Large intestine (tissue), 12 donors: ENCODE data around the gene KIAA2012. TPM values are rescaled to one million over a fixed set of nuclear protein-coding genes. Genes with fewer than 3 reads are reported as not detected.

ENCODE experiments used
- DNase-seq, 2 donors: peaks; one replicate each; pipeline versions ENCODE4 v3.0.0 to v3.0.0-alpha.2; 2013
- H3K27ac ChIP-seq: one replicate; pipeline ENCODE4 v1.5.1; 2013; ENCODE audit warnings: low read length
- H3K27me3 ChIP-seq: 2 replicates; pipeline ENCODE4 v1.6.1; 2013; ENCODE audit warnings: low read length; ENCODE audit not compliant: control insufficient read depth, insufficient read depth
- H3K36me3 ChIP-seq: 2 replicates; pipeline ENCODE4 v1.6.1; 2013; ENCODE audit warnings: low read length; ENCODE audit not compliant: control insufficient read depth, insufficient read depth
- H3K4me1 ChIP-seq: one replicate; pipeline ENCODE4 v1.6.1; 2013; ENCODE audit warnings: low read length; ENCODE audit not compliant: control insufficient read depth, insufficient read depth
- H3K4me3 ChIP-seq: one replicate; pipeline ENCODE4 v1.5.1; 2013; ENCODE audit warnings: low read length
- H3K9me3 ChIP-seq: one replicate; pipeline ENCODE4 v1.6.1; 2013; ENCODE audit warnings: mild to moderate bottlenecking, low read depth, low read length, moderate library complexity; ENCODE audit not compliant: control insufficient read depth
- WGBS: methylation state at CpG from one replicate; pipeline ENCODE4 v1.1.5; 2013; ENCODE audit warnings: low lambda C conversion rate; ENCODE audit not compliant: insufficient coverage; 5-methylcytosine and 5-hydroxymethylcytosine counted together
- long read RNA-seq, 11 donors: transcript quantifications; one replicate each; lab custom pipeline, GENCODE V29; 2026
- polyA plus RNA-seq: library from polyadenylated mRNA; unstranded; fragments of 120-200 nt; gene quantifications from one replicate; pipeline ENCODE4 v1.2.1, GENCODE V29; 2013

The KIAA2012 gene
- polyA plus RNA-seq, result 0.28 TPM
- long read RNA-seq, donor 1, result 0 reads
- long read RNA-seq, donor 2, result 0 reads
- long read RNA-seq, donor 3, result 0 reads
- long read RNA-seq, donor 4, result 0 reads
- long read RNA-seq, donor 5, result 0 reads
- long read RNA-seq, donor 6, result 0 reads
- long read RNA-seq, donor 7, result 0 reads
- long read RNA-seq, donor 8, partial matches to known transcripts, result 5 of 5 reads
- long read RNA-seq, donor 8, other reads (novel, unspliced or antisense), result 0 of 5 reads
- long read RNA-seq, donor 9, result 0 reads
- long read RNA-seq, donor 10, partial matches to known transcripts, result 180 of 192 reads
- long read RNA-seq, donor 10, other reads (novel, unspliced or antisense), result 12 of 192 reads
- long read RNA-seq, donor 11, result 0 reads

DNA sequence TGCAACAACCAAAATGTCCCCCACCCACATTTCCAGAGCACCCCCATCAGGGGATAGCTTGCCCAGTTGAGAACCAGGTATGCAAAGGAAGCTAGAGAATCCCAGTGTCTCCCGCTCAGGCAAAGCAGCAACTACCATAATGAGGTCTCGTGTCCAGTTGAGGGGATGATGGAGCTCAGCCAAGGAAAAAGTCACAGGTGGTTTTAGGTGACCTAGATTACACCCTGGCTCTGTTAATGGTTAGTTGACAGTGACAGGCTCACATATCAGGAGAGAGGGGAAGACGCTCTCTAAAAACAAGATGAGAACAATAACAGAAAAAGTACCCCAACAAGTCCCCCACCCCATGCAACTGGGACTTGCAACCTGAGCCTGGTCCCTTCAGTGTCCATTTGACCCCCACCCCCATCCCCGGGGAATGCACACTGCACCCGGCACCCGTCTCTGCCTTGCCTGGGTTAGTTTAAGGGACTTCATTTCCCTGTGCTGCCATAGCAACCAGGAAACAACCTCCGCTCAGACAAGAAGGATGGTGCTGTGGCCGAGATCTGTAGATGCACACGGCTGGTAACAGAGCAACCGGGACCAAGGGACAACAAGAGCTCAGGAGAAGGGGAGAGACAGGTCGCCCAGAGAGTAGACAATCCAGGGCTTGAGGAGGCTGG, at the start of gene KIAA2012:
Gene KIAA2012 (plus strand): TSS at position 519 of the 665 bp plus-strand sequence. CDS start 373 bp downstream, outside the sequence.
- DNase-seq, result peak; percentile 34 to 61
- Histone ChIP-seq H3K4me3 (no peak within 1 kb of the TSS), H3K27me3 (no peaks in the 10 kb centered on the region), H3K4me1 (peaks cover 33% of the 10 kb centered on the region), H3K27ac (no peak within 1 kb of the TSS), H3K36me3 (no peaks in the 10 kb centered on the region), H3K9me3 (no peaks in the 10 kb centered on the region)
- no CpG with 5 or more reads among the region's 11 CpGs for WGBS

DNA sequence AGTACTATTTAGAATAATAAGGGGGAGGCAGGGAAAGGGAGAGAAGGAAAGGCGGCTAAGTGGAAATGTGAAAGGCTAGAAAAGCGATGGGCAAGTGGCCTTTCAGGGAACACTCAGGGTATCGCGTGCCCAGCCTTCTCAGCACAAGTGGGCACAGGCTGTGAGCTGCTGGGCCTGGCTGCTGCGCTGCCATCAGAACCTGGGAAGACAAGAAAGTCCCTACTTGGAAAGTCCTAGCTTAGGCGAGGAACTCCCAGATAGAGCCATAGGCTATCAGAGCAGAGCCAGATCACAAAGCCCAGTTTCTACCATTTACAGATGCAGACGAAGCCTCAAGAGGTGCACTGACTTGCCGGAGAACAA, 49.2 kb upstream of the KIAA2012 start:
- Histone ChIP-seq H3K36me3 (no peaks in the 10 kb centered on the region), H3K4me1 (no peaks in the 10 kb centered on the region), H3K9me3 (no peaks in the 10 kb centered on the region), H3K27me3 (no peaks in the 10 kb centered on the region), H3K27ac (no peak overlapping the region), H3K4me3 (no peak overlapping the region)
- no peak for DNase-seq
- WGBS, result no CpG with 5 or more reads among the region's 8 CpGs

DNA sequence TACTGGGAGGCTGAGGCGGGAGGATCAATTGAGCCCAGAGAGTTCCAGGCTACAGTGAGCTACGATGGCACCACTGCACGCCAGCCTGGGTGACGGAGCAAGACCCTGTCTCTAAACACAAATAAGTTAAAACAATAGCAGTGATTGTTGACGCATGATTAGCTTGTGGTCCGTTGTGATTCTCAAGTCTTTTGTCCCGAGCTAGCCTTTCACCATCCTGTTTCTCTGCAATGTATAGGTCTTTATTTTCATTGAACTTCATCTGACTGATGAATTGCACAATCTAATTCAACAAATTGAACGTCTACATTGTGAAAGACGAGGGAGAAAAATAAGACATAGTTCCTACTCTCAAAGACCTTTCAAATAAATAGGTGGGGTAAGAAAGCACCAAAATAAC, 48.2 kb upstream of the KIAA2012 start:
- Histone ChIP-seq H3K36me3 (no peaks in the 10 kb centered on the region), H3K27me3 (no peaks in the 10 kb centered on the region), H3K4me3 (no peak overlapping the region), H3K4me1 (no peaks in the 10 kb centered on the region), H3K27ac (no peak overlapping the region), H3K9me3 (no peaks in the 10 kb centered on the region)
- 79% methylated on average over 2 of the region's 9 CpGs for WGBS
- no peak for DNase-seq

DNA sequence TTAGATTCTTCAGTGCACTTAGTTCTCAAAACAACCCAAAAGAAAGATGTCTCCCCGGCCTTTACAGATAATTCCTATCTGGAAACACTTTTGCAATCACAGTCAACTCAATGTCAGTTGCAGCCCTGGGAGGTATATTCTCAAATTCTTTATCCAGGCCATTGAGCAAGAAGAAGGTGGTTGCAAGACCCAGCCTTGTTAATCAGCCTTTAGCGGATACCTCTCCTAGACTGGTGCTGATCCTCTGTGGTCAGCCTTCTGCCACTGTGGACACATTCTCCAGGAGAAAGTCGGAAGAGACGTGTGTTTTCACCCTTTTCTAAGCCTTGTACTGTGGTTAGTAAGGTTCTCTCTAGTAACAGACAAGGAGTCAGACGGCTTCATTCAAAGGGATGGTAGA, 47.2 kb upstream of the KIAA2012 start:
- WGBS, result 100% methylated on average over 1 of the region's 5 CpGs
- no peak for DNase-seq
- no peak overlapping the region for H3K27ac ChIP-seq
- H3K4me1 ChIP-seq, result no peaks in the 10 kb centered on the region
- no peaks in the 10 kb centered on the region for H3K9me3 ChIP-seq
- H3K36me3 ChIP-seq, result no peaks in the 10 kb centered on the region
- no peaks in the 10 kb centered on the region for H3K27me3 ChIP-seq
- no peak overlapping the region for H3K4me3 ChIP-seq

DNA sequence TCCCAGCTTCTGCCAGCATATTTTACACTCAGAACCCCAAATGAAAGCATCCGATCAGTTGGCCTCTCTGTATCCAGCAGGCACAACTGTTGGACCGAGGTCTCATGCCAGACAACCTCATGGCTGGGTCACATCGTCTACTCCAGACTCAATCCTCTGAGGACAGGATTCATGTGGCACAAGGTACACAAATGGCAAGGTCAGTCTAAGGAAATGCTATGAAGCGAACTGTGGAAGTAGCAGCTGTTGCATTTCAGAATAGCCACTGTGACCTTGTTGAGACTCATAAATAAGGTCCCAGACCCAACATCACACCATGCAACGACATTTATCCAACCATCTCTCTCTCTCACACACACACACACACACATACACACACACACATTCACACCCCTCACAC, 46.5 kb upstream of the KIAA2012 start:
- no CpG with 5 or more reads among the region's 5 CpGs for WGBS
- no peaks in the 10 kb centered on the region for H3K4me1 ChIP-seq
- DNase-seq, result no peak
- no peaks in the 10 kb centered on the region for H3K9me3 ChIP-seq
- no peaks in the 10 kb centered on the region for H3K36me3 ChIP-seq
- no peak overlapping the region for H3K27ac ChIP-seq
- H3K4me3 ChIP-seq, result no peak overlapping the region
- H3K27me3 ChIP-seq, result no peaks in the 10 kb centered on the region

- H3K4me3 ChIP-seq, result no peak overlapping the region
- no peak for DNase-seq
- H3K4me1 ChIP-seq, result peaks cover 8% of the 10 kb centered on the region
- H3K9me3 ChIP-seq, result peaks cover 10% of the 10 kb centered on the region
- H3K27me3 ChIP-seq, result peaks cover 3% of the 10 kb centered on the region
- peaks cover 2% of the 10 kb centered on the region for H3K36me3 ChIP-seq
- no peak overlapping the region for H3K27ac ChIP-seq
- 100% methylated on average over 1 of the region's 4 CpGs for WGBS
Observed at GRCh38 chr2:202030691-202031090, 42.4 kb upstream of the KIAA2012 start.

DNA sequence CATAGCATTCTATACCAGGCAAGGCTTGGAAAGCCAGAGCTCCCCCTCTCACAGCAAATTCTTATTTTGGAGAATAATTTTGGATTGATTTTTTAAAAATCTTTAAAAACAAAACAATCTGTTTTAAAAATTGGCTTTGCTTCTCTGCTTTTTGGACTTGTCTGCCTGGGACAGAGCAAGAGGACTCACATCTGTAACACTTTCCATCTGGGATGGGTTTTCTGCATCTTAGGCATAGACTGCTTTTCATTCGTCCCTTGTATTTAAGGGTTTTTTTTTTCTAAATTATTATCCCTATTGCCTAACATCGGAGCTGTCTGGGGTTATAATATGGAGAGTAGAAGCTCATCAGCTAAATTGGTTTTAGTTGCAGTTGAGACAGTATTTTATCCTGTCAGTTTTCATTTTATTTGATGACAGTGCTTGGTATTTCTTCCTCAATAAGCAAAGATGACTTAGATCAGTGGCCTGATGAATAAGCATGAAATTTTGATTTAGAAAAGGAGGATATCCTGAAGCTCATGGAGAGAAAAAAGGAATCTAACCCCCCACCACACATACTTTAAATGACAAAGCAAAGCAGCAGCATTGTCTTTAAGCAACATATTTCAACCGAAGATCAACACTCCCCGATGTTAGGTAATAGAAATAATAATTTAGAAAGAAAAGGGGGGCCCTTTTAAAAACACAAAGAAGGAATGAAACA, 41.7 kb upstream of the KIAA2012 start:
- WGBS, result 63% methylated on average over 2 of the region's 4 CpGs
- Histone ChIP-seq H3K9me3 (peaks cover 14% of the 10 kb centered on the region), H3K4me3 (no peak overlapping the region), H3K27ac (no peak overlapping the region), H3K36me3 (peaks cover 4% of the 10 kb centered on the region), H3K27me3 (peaks cover 4% of the 10 kb centered on the region), H3K4me1 (peaks cover 12% of the 10 kb centered on the region)
- no peak for DNase-seq

GRCh38 chr2:202032846-202033316, 40.2 kb upstream of the KIAA2012 start:
- peak; percentile 60 to 89 for DNase-seq
- peak overlapping the region; percentile 100 for H3K27ac ChIP-seq
- peaks cover 14% of the 10 kb centered on the region for H3K9me3 ChIP-seq
- H3K4me3 ChIP-seq, result peak overlapping the region; percentile 93
- WGBS, result no CpG with 5 or more reads among the region's 42 CpGs
- H3K4me1 ChIP-seq, result peaks cover 26% of the 10 kb centered on the region
- H3K36me3 ChIP-seq, result peaks cover 4% of the 10 kb centered on the region
- peaks cover 4% of the 10 kb centered on the region for H3K27me3 ChIP-seq

DNA sequence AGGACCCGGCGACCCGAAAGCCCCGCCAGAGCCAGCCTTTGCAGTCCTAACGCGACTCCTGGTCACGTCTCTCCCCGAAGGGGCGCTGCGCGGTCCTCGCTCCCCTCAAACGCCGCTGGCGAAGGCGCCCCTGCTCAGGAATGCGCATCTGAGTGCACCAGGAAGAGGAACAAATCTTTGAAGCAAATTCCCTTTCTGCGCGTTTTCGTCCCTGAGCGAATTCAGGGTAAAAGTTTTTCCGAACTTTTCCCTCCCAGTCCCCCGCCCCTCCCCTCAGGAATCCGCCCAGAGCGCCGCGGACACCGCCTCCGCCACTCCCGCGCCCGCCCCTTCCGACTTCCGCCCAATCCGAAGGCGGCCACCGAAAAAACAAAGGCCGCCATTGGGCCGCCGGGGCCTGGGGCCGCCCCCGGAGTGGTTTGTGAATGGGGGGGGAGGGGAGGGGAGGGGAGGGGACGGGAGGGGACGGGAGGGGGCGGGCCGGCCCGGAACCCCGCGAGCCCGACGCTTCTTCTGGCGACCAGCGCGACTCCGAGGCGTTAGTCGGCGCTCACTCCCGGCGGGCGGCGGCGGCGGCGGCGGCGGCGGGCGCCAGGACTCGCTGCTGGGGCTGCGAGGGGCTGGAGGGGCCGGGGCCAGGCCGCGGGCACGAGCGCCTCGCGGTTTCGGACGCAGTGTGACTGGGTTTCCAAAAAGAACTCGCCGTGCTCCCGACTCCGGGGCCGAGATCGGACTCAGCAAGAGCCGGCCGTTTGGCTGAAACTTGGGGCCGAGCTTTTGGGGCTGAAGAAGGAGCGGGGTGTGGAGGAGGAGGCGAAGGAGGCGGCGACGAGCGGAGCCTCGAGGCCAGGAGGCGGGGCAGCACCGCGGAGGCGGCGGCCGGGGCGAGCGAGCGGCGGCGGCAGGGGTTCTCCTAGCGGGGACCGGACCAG, 39.5 kb upstream of the KIAA2012 start, which contains the start of gene FZD7:
Gene FZD7 (plus strand): TSS at position 539 of the 932 bp plus-strand sequence. CDS start 793 bp downstream, outside the sequence.
- no CpG with 5 or more reads among the region's 109 CpGs for WGBS
- H3K36me3 ChIP-seq, result peaks cover 4% of the 10 kb centered on the region
- peak within 1 kb of the TSS; percentile 93 for H3K4me3 ChIP-seq
- peaks cover 29% of the 10 kb centered on the region for H3K4me1 ChIP-seq
- peaks cover 14% of the 10 kb centered on the region for H3K9me3 ChIP-seq
- peaks cover 4% of the 10 kb centered on the region for H3K27me3 ChIP-seq
- peak within 1 kb of the TSS; percentile 100 for H3K27ac ChIP-seq
- DNase-seq, result peak; percentile 89 to 95
